ENCODE measurements around the gene AQP3. TPM values are rescaled to one million over a fixed set of nuclear protein-coding genes. Genes with fewer than 3 reads are reported as not detected.

The AQP3 gene
- total and polyA plus RNA-seq, 9 of the 15 experiments (the other 6 are each of a cell fraction or from before 2014, with no cell fraction given), result 4.2 to 31.5 (median 17.6) TPM

GRCh38 chr9:33408087-33408486, 39.3 kb downstream of the AQP3 start:
- FAIRE-seq, result no peak
- no peaks in the 10 kb centered on the region for H3K36me3 ChIP-seq (ENCODE audit: control insufficient read depth, insufficient read depth, low read length)
- H3K9ac ChIP-seq (ENCODE audit: insufficient read depth in 1 of 2, low read depth in 2 of 2, low read length in 2 of 2), result peak overlapping the region in 1 of 2 experiments; percentile 9; a peak in 1 of 4 replicates
- no peak; the same call in 2 of the 3 replicates for ATAC-seq
- TF ChIP-seq XRCC5 (IDR thresholded peaks at IDR 0.05; ENCODE audit: low read depth, low read length) (no peak), E2F1 (CRISPR knock-in tag; IDR thresholded peaks at IDR 0.05) (no peak), SRSF9 (IDR thresholded peaks at IDR 0.05; ENCODE audit: borderline replicate concordance, low read depth, low read length) (no peak), ATF3 (IDR thresholded peaks at IDR 0.05) (no peak), ATF3 (CRISPR knock-in tag; conservative IDR thresholded peaks at IDR 0.05) (no peak), MEF2A (IDR thresholded peaks at IDR 0.05; ENCODE audit: control insufficient read depth, low read depth, low read length) (no peak), STAT5A (IDR thresholded peaks at IDR 0.05; ENCODE audit: borderline replicate concordance, low read length) (no peak), ZBTB7A (IDR thresholded peaks at IDR 0.05; ENCODE audit: borderline replicate concordance, control insufficient read depth, low read depth, low read length) (no peak), SMARCA4 (IDR thresholded peaks at IDR 0.05) (no peak), BMI1 (IDR thresholded peaks at IDR 0.05; ENCODE audit: low read length) (no peak), SP2 (IDR thresholded peaks at IDR 0.05; ENCODE audit: extremely low read depth, low read depth, low read length, poor library complexity, severe bottlenecking) (no peak), BRCA1 (IDR thresholded peaks at IDR 0.05) (no peak), BRCA1 (CRISPR knock-in tag; IDR thresholded peaks at IDR 0.05) (no peak), AFF4 (CRISPR knock-in tag; IDR thresholded peaks at IDR 0.05) (no peak), MNT (conservative IDR thresholded peaks at IDR 0.05) (no peak), ZC3H11A (IDR thresholded peaks at IDR 0.05; ENCODE audit: low read depth, low read length) (no peak)
- no peak for DNase-seq (ENCODE audit: extremely low read depth in 1 of 4, low spot score in 3 of 4)
- in situ Hi-C loops (cut with MboI) (loop anchor here (10.0 kb wide), 1 partner anchor 57 kb away; no protein-coding TSS in a partner anchor), intact Hi-C loops (cut with micrococcal nuclease) (loop anchor here (10.0 kb wide), 1 partner anchor 217 kb away; no protein-coding TSS in a partner anchor)
- H3K27ac ChIP-seq (ENCODE audit: extremely low read depth, low read depth, low read length), result no peak overlapping the region
- no TSS peak for BruUV-seq (replicated peaks)
- no peaks in the 10 kb centered on the region for H3K79me2 ChIP-seq (ENCODE audit: control insufficient read depth, insufficient read depth, low read length)
- H3K9me3 ChIP-seq (replicated peaks; ENCODE audit: control insufficient read depth, insufficient read depth, low read depth, low read length), result no peaks in the 10 kb centered on the region
- H2AFZ ChIP-seq (ENCODE audit: low read depth, low read length), result no peak overlapping the region
- WGBS (ENCODE audit: insufficient coverage, low coverage, missing lambda C conversion rate), result 38% methylated on average over 4 of the region's 5 CpGs
- no peak overlapping the region for H3K4me2 ChIP-seq (ENCODE audit: insufficient read depth, low read length)
- H4K20me1 ChIP-seq (replicated peaks; ENCODE audit: control insufficient read depth, insufficient read depth, low read length), result no peaks in the 10 kb centered on the region
- no peak overlapping the region for H3K4me3 ChIP-seq
- no peaks in the 10 kb centered on the region for H3K27me3 ChIP-seq (ENCODE audit: control insufficient read depth in 2 of 2, insufficient read depth in 2 of 2, low read length in 2 of 2)
- ChIA-PET CTCF (ENCODE audit: low intra/inter-chr PET ratio) (no interaction called here), POLR2A (no interaction called here)
- no peaks in the 10 kb centered on the region for H3K9me1 ChIP-seq (ENCODE audit: control insufficient read depth, insufficient read depth, low read length)
- peaks cover 2 to 15% of the 10 kb centered on the region in 2 experiments; a peak in 2 of 5 replicates for H3K4me1 ChIP-seq (replicated peaks in 1 of 2; ENCODE audit: control insufficient read depth in 2 of 2, insufficient read depth in 2 of 2, low read length in 2 of 2)

Measured in K562 (cell line).